ENCODE results near the gene CECR2.
"Not testable (repeated sequence)": the region's sequence is repeated elsewhere in the genome, so short reads cannot be mapped to it uniquely, and the experiment has no call there.

CECR2 gene

GRCh38 chr22:17512960-17513359 lies 143.7 kb downstream of the CECR2 start:
- no peaks in the 10 kb centered on the region for H3K9me3 Mint-ChIP-seq
- H3K4me1 Mint-ChIP-seq, result peaks cover 0 to 3% of the 10 kb centered on the region in 2 donors
- H3K27me3 Mint-ChIP-seq, result no peaks in the 10 kb centered on the region
- H3K27ac Mint-ChIP-seq, result no peak overlapping the region
- no peak overlapping the region for H3K4me3 Mint-ChIP-seq
- H3K36me3 Mint-ChIP-seq, result no peaks in the 10 kb centered on the region
- ATAC-seq (replicated peaks) (no peak), DNase-seq (no peak)

- Mint-ChIP-seq H3K27me3 (no peaks in the 10 kb centered on the region), H3K9me3 (no peaks in the 10 kb centered on the region), H3K27ac (no peak overlapping the region), H3K4me1 (peaks cover 0 to 3% of the 10 kb centered on the region in 2 donors), H3K36me3 (no peaks in the 10 kb centered on the region), H3K4me3 (no peak overlapping the region)
- no peak for ATAC-seq (replicated peaks)
- no peak for DNase-seq
These were observed 144.4 kb downstream of the CECR2 start for GRCh38 chr22:17513612-17514011.

- DNase-seq, result no peak
- H3K4me3 Mint-ChIP-seq, result no peak overlapping the region
- no peaks in the 10 kb centered on the region for H3K36me3 Mint-ChIP-seq
- no peaks in the 10 kb centered on the region for H3K9me3 Mint-ChIP-seq
- ATAC-seq (replicated peaks), result no peak
- peaks cover 0 to 3% of the 10 kb centered on the region in 2 donors for H3K4me1 Mint-ChIP-seq
- peak overlapping the region; percentile 44 for H3K27ac Mint-ChIP-seq
- H3K27me3 Mint-ChIP-seq, result no peaks in the 10 kb centered on the region
These were observed 144.8 kb downstream of the CECR2 start for GRCh38 chr22:17514084-17514483.

GRCh38 chr22:17518406-17518805 lies 149.1 kb downstream of the CECR2 start:
- Mint-ChIP-seq H3K4me1 (peaks cover 0 to 3% of the 10 kb centered on the region in 2 donors), H3K27ac (no peak overlapping the region), H3K4me3 (no peak overlapping the region)

GRCh38 chr22:17521971-17522370 lies 152.7 kb downstream of the CECR2 start:
- not testable (repeated sequence) for ATAC-seq (replicated peaks); H3K27me3 Mint-ChIP-seq; H3K4me1 Mint-ChIP-seq; H3K9me3 Mint-ChIP-seq; H3K36me3 Mint-ChIP-seq; H3K27ac Mint-ChIP-seq; DNase-seq; H3K4me3 Mint-ChIP-seq

More at GRCh38 chr22:17518406-17518805, 149.1 kb downstream of the CECR2 start:
- Mint-ChIP-seq H3K36me3 (no peaks in the 10 kb centered on the region), H3K9me3 (no peaks in the 10 kb centered on the region), H3K27me3 (no peaks in the 10 kb centered on the region)
- ATAC-seq (replicated peaks) (no peak), DNase-seq (no peak)

- H3K4me1 Mint-ChIP-seq, result peaks cover 4% of the 10 kb centered on the region in 2 donors
- H3K36me3 Mint-ChIP-seq, result no peaks in the 10 kb centered on the region
- no peak overlapping the region for H3K4me3 Mint-ChIP-seq
- H3K27me3 Mint-ChIP-seq, result peaks cover 12% of the 10 kb centered on the region in 2 donors
- ATAC-seq (replicated peaks) (no peak), DNase-seq (no peak)
- no peak overlapping the region for H3K27ac Mint-ChIP-seq
- no peaks in the 10 kb centered on the region for H3K9me3 Mint-ChIP-seq
These were observed 154.7 kb downstream of the CECR2 start for GRCh38 chr22:17523925-17524324.

- DNase-seq, result no peak
- Mint-ChIP-seq H3K27me3 (no peaks in the 10 kb centered on the region), H3K36me3 (no peaks in the 10 kb centered on the region)
These were observed 167.0 kb downstream of the CECR2 start for GRCh38 chr22:17536269-17536668.

GRCh38 chr22:17537155-17537554 lies 167.9 kb downstream of the CECR2 start:
- no peak overlapping the region for H3K27ac Mint-ChIP-seq
- no peak for ATAC-seq (replicated peaks)
- H3K4me3 Mint-ChIP-seq, result no peak overlapping the region
- H3K4me1 Mint-ChIP-seq, result no peaks in the 10 kb centered on the region
- no peaks in the 10 kb centered on the region for H3K36me3 Mint-ChIP-seq
- no peaks in the 10 kb centered on the region for H3K27me3 Mint-ChIP-seq
- no peaks in the 10 kb centered on the region for H3K9me3 Mint-ChIP-seq
- no peak for DNase-seq

More at GRCh38 chr22:17536269-17536668, 167.0 kb downstream of the CECR2 start:
- H3K9me3 Mint-ChIP-seq, result no peaks in the 10 kb centered on the region
- ATAC-seq (replicated peaks), result no peak
- no peaks in the 10 kb centered on the region for H3K4me1 Mint-ChIP-seq
- H3K27ac Mint-ChIP-seq, result no peak overlapping the region
- H3K4me3 Mint-ChIP-seq, result no peak overlapping the region

GRCh38 chr22:17540481-17540880 lies 171.2 kb downstream of the CECR2 start:
- DNase-seq (no peak), ATAC-seq (replicated peaks) (no peak)
- no peak overlapping the region for H3K27ac Mint-ChIP-seq
- H3K27me3 Mint-ChIP-seq, result no peaks in the 10 kb centered on the region
- H3K9me3 Mint-ChIP-seq, result no peaks in the 10 kb centered on the region
- H3K4me3 Mint-ChIP-seq, result no peak overlapping the region
- no peaks in the 10 kb centered on the region for H3K4me1 Mint-ChIP-seq
- H3K36me3 Mint-ChIP-seq, result no peaks in the 10 kb centered on the region

- Mint-ChIP-seq H3K9me3 (no peaks in the 10 kb centered on the region), H3K36me3 (no peaks in the 10 kb centered on the region), H3K27me3 (no peaks in the 10 kb centered on the region), H3K4me3 (no peak overlapping the region), H3K4me1 (no peaks in the 10 kb centered on the region), H3K27ac (no peak overlapping the region)
- no peak for DNase-seq
- no peak for ATAC-seq (replicated peaks)
These were observed 172.2 kb downstream of the CECR2 start for GRCh38 chr22:17541476-17541875.

- ATAC-seq (replicated peaks), result no peak
- Mint-ChIP-seq H3K4me1 (no peaks in the 10 kb centered on the region), H3K36me3 (no peaks in the 10 kb centered on the region)
These were observed 173.2 kb downstream of the CECR2 start for GRCh38 chr22:17542452-17542851.

GRCh38 chr22:17548010-17548755 lies 178.9 kb downstream of the CECR2 start:
- Mint-ChIP-seq H3K9me3 (no peaks in the 10 kb centered on the region), H3K36me3 (no peaks in the 10 kb centered on the region), H3K27ac (no peak overlapping the region), H3K4me1 (no peaks in the 10 kb centered on the region), H3K27me3 (no peaks in the 10 kb centered on the region), H3K4me3 (no peak overlapping the region)
- ATAC-seq (replicated peaks) (no peak), DNase-seq (no peak)

More at GRCh38 chr22:17542452-17542851, 173.2 kb downstream of the CECR2 start:
- DNase-seq, result no peak
- Mint-ChIP-seq H3K27ac (no peak overlapping the region), H3K9me3 (no peaks in the 10 kb centered on the region), H3K27me3 (no peaks in the 10 kb centered on the region), H3K4me3 (no peak overlapping the region)

- Mint-ChIP-seq H3K27ac (no peak overlapping the region), H3K4me1 (no peaks in the 10 kb centered on the region), H3K4me3 (no peak overlapping the region), H3K9me3 (no peaks in the 10 kb centered on the region), H3K36me3 (no peaks in the 10 kb centered on the region), H3K27me3 (no peaks in the 10 kb centered on the region)
- DNase-seq (no peak), ATAC-seq (replicated peaks) (no peak)
These were observed 179.4 kb downstream of the CECR2 start for GRCh38 chr22:17548756-17549035.

GRCh38 chr22:17549183-17549582 lies 179.9 kb downstream of the CECR2 start:
- DNase-seq (no peak), ATAC-seq (replicated peaks) (no peak)
- Mint-ChIP-seq H3K27me3 (no peaks in the 10 kb centered on the region), H3K9me3 (no peaks in the 10 kb centered on the region), H3K36me3 (no peaks in the 10 kb centered on the region), H3K27ac (no peak overlapping the region), H3K4me3 (no peak overlapping the region), H3K4me1 (peaks cover 0 to 1% of the 10 kb centered on the region in 2 donors)

GRCh38 chr22:17549655-17550054 lies 180.4 kb downstream of the CECR2 start:
- H3K36me3 Mint-ChIP-seq, result no peaks in the 10 kb centered on the region
- peaks cover 0 to 6% of the 10 kb centered on the region in 2 donors for H3K4me1 Mint-ChIP-seq

More at GRCh38 chr22:17549655-17550054, 180.4 kb downstream of the CECR2 start:
- H3K27me3 Mint-ChIP-seq, result no peaks in the 10 kb centered on the region
- H3K4me3 Mint-ChIP-seq, result no peak overlapping the region
- ATAC-seq (replicated peaks), result no peak
- DNase-seq, result no peak
- H3K27ac Mint-ChIP-seq, result no peak overlapping the region
- no peaks in the 10 kb centered on the region for H3K9me3 Mint-ChIP-seq

Data from stimulated activated naive B cell treated with anti-CD40 and anti-IgM and Interleukin-4, amounts not matched to agents 10 μg/mL and 1 μg/mL and 100 μg/mL, for 72 hours (primary cell).